K562 (cell line): ENCODE data around the gene NEDD4L. TPM values are rescaled to one million over a fixed set of nuclear protein-coding genes. Genes with fewer than 3 reads are reported as not detected.

Experiments
- ATAC-seq: fragments of 200-7000 bp; cut with Tn5 transposase; 3 replicates; pipeline ENCODE4 v1.9.1; 2020; ENCODE audit warnings: moderate library complexity
- BruUV-seq: library from RNA; stranded (reverse); fragments of 400-500 nt; replicated peaks from 2 replicates; lab custom pipeline; 2021; lab: Mats Ljungman, UMichigan
- CTCF ChIA-PET: fragments of 300-600 bp; formaldehyde crosslinking; extraction: SDS; loops from one replicate; lab custom pipeline; 2021; ENCODE audit warnings: low intra/inter-chr PET ratio; lab: Yijun Ruan, JAX
- POLR2A ChIA-PET: fragments of 300-600, 350-650 bp; sonication (Branson Sonifier 250); formaldehyde crosslinking; extraction: SDS; loops from one replicate; lab custom pipeline; 2021; ENCODE audit warnings: antibody characterized with exemption, inconsistent platforms; lab: Yijun Ruan, JAX
- DNase-seq, 4 experiments: peaks; one replicate each; pipeline versions ENCODE4 v3.0.0 to v3.0.0-alpha.2; 2011 to 2018; ENCODE audit warnings: low spot score in 3 of 4, mixed read lengths in 3 of 4; ENCODE audit errors: extremely low read depth in 1 of 4
- FAIRE-seq: peaks from 2 replicates; lab custom pipeline; 2011; peaks lifted over from hg19 to GRCh38; lab: Jason Lieb, UNC
- H2AFZ ChIP-seq: 2 replicates; pipeline ENCODE4 v1.6.0; 2011; ENCODE audit warnings: low read depth, low read length, control low read depth, inconsistent platforms
- H3K27ac ChIP-seq: fragments of 200-600 bp; 3 replicates; pipeline ENCODE4 v1.8.0; 2011; ENCODE audit warnings: low read depth, mild to moderate bottlenecking, control low read depth, inconsistent platforms, low read length, moderate library complexity, mixed read lengths; ENCODE audit errors: extremely low read depth
- H3K27me3 ChIP-seq, 2 experiments: fragments of 300-600 bp in 1 of 2; 2 replicates in 1 of 2; 3 replicates in 1 of 2; pipeline versions ENCODE4 v1.6.0 to v1.8.0; 2011; ENCODE audit warnings: inconsistent platforms in 2 of 2, low read length in 2 of 2, mild to moderate bottlenecking in 1 of 2, mixed read lengths in 1 of 2, moderate library complexity in 1 of 2; ENCODE audit not compliant: control insufficient read depth in 2 of 2, insufficient read depth in 2 of 2
- H3K36me3 ChIP-seq: fragments of 300-600 bp; 3 replicates; pipeline ENCODE4 v1.8.0; 2011; ENCODE audit warnings: mild to moderate bottlenecking, low read length, inconsistent platforms; ENCODE audit not compliant: control insufficient read depth, insufficient read depth
- H3K4me1 ChIP-seq, 2 experiments: fragments of 200-600 bp in 1 of 2; replicated peaks in 1 of 2; 2 replicates in 1 of 2; 3 replicates in 1 of 2; pipeline versions ENCODE4 v1.5.1 to v1.8.0; 2011; ENCODE audit warnings: inconsistent platforms in 2 of 2, low read length in 2 of 2, mild to moderate bottlenecking in 1 of 2, mixed read lengths in 1 of 2, moderate library complexity in 1 of 2; ENCODE audit not compliant: control insufficient read depth in 2 of 2, insufficient read depth in 2 of 2
- H3K4me2 ChIP-seq: 2 replicates; pipeline ENCODE4 v1.6.1; 2011; ENCODE audit warnings: low read length, control low read depth, inconsistent platforms, mixed read lengths; ENCODE audit not compliant: insufficient read depth
- H3K4me3 ChIP-seq: fragments of 200-600 bp; sonication (generic), shearing (Covaris generic); 2 replicates; pipeline ENCODE4 v1.5.1; 2016; ENCODE audit warnings: control low read depth, inconsistent platforms
- H3K79me2 ChIP-seq: fragments of 200-600 bp; 3 replicates; pipeline ENCODE4 v1.8.0; 2011; ENCODE audit warnings: low read length, inconsistent platforms; ENCODE audit not compliant: control insufficient read depth, insufficient read depth
- H3K9ac ChIP-seq, 2 experiments: 2 replicates each; pipeline versions ENCODE4 v1.6.0 to v1.6.1; 2011; ENCODE audit warnings: low read depth in 2 of 2, low read length in 2 of 2, control low read depth in 1 of 2, inconsistent platforms in 1 of 2, mild to moderate bottlenecking in 1 of 2, mixed read lengths in 1 of 2; ENCODE audit not compliant: insufficient read depth in 1 of 2
- H3K9me1 ChIP-seq: one replicate; pipeline ENCODE4 v1.6.0; 2011; ENCODE audit warnings: inconsistent platforms, mild to moderate bottlenecking, low read length, moderate library complexity; ENCODE audit not compliant: control insufficient read depth, insufficient read depth
- H3K9me3 ChIP-seq: replicated peaks from 2 replicates; pipeline ENCODE4 v1.5.1; 2011; ENCODE audit warnings: low read depth, low read length, inconsistent platforms; ENCODE audit not compliant: control insufficient read depth, insufficient read depth
- H4K20me1 ChIP-seq: replicated peaks from 2 replicates; pipeline ENCODE4 v1.6.1; 2011; ENCODE audit warnings: low read length, inconsistent platforms, mixed read lengths; ENCODE audit not compliant: control insufficient read depth, insufficient read depth
- DPF2 ChIP-seq: fragments of 450-650 bp; IDR thresholded peaks from 2 replicates; pipeline ENCODE4 v1.6.1; 2016
- FOXA3 ChIP-seq, 2 experiments: fragments of 450-650 bp in 1 of 2; sonication (generic) in 1 of 2; formaldehyde crosslinking; IDR thresholded peaks in 1 of 2; conservative IDR thresholded peaks in 1 of 2; 2 replicates each; pipeline versions ENCODE4 v1.4.0 to v1.8.0; 2020 to 2022; ENCODE audit warnings: mild to moderate bottlenecking in 2 of 2, missing genetic modification reagents in 1 of 2
- FOXP1 ChIP-seq: sonication (generic); formaldehyde crosslinking; IDR thresholded peaks from 2 replicates; pipeline ENCODE4 v1.8.0; 2022; ENCODE audit warnings: mild to moderate bottlenecking, missing genetic modification reagents
- JUND ChIP-seq, 2 experiments: IDR thresholded peaks; 2 replicates in 1 of 2; 3 replicates in 1 of 2; pipeline ENCODE4 v1.6.1; 2011; ENCODE audit warnings: borderline replicate concordance in 2 of 2, low read depth in 2 of 2, low read length in 2 of 2, improper control_type of control experiment in 1 of 2, missing biosample characterization in 1 of 2, missing genetic modification characterization in 1 of 2, missing genetic modification reagents in 1 of 2
- L3MBTL2 ChIP-seq: fragments of 450-650 bp; IDR thresholded peaks from 2 replicates; pipeline ENCODE4 v1.6.1; 2016; ENCODE audit warnings: mild to moderate bottlenecking, moderate library complexity
- MAFK ChIP-seq: IDR thresholded peaks from 2 replicates; pipeline ENCODE4 v1.6.1; 2011; ENCODE audit warnings: low read length, improper control_type of control experiment
- MTA3 ChIP-seq: fragments of 450-650 bp; formaldehyde crosslinking; IDR thresholded peaks from 2 replicates; pipeline ENCODE4 v1.6.1; 2017; ENCODE audit warnings: mild to moderate bottlenecking, borderline replicate concordance
- NR3C1 ChIP-seq: sonication (generic); formaldehyde crosslinking; IDR thresholded peaks from 2 replicates; pipeline ENCODE4 v1.8.1; 2022; ENCODE audit warnings: missing genetic modification reagents
- SOX6 ChIP-seq: fragments of 450-650 bp; IDR thresholded peaks from 2 replicates; pipeline ENCODE4 v1.6.1; 2014; ENCODE audit warnings: mild to moderate bottlenecking
- THRB ChIP-seq: fragments of 450-650 bp; formaldehyde crosslinking; conservative IDR thresholded peaks from 2 replicates; pipeline ENCODE4 v1.4.0; 2022; ENCODE audit warnings: mild to moderate bottlenecking, missing genetic modification characterization
- TRIM24 ChIP-seq, 2 experiments: fragments of 450-650 bp; IDR thresholded peaks; 2 replicates each; pipeline ENCODE4 v1.6.1; 2016
- ZNF431 ChIP-seq: sonication (generic); formaldehyde crosslinking; IDR thresholded peaks from 2 replicates; pipeline ENCODE4 v1.8.0; 2022; ENCODE audit warnings: mild to moderate bottlenecking, missing genetic modification reagents
- WGBS: fragments of 100-300 bp; shearing (Covaris generic); methylation state at CpG from one replicate; pipeline ENCODE4 v1.1.6; 2016; ENCODE audit warnings: low coverage, mixed read lengths; ENCODE audit not compliant: insufficient coverage; ENCODE audit errors: missing lambda C conversion rate; 5-methylcytosine and 5-hydroxymethylcytosine counted together
- in situ Hi-C: fragments of 300-500 bp; cut with MboI; formaldehyde crosslinking; loops from 4 replicates; pipeline ENCODE4 v1.15.0; 2018; ENCODE audit warnings: inconsistent platforms, mixed read lengths
- intact Hi-C: fragments of 100-400 bp; cut with micrococcal nuclease; formaldehyde crosslinking; loops from 2 replicates; pipeline ENCODE4 v1.14.2; 2022
- polyA plus RNA-seq, 8 experiments: library from polyadenylated mRNA; depleted of rRNA in 4 of 8; stranded (reverse) in 5 of 8; unstranded in 3 of 8; fragments of >200 nt; fragmentation: Nextera tagmentation in 2 of 8; fragmentation: Illumina TruSeq in 1 of 8; extraction: Ambion mirVana in 2 of 8; extraction: Trizol in 1 of 8; gene quantifications; 2 replicates each; pipeline versions ENCODE4 v1.2.1 to v1.2.3, GENCODE V29; 2011 to 2014; ENCODE audit warnings: inconsistent platforms in 1 of 8, missing spikeins in 1 of 8
- total RNA-seq, 7 experiments: library from RNA; depleted of rRNA in 6 of 7; stranded (reverse); fragments of >200 nt in 6 of 7; fragmentation: Illumina TruSeq in 2 of 7; extraction: Trizol in 2 of 7; gene quantifications; 2 replicates each; pipeline versions ENCODE4 v1.2.1 to v1.2.3, GENCODE V29; 2011 to 2021; ENCODE audit warnings: low replicate concordance in 1 of 7
- TF ChIP-seq, protein P1 (sequence below): IDR thresholded peaks from 3 replicates; pipeline ENCODE4 v1.6.1; 2011; ENCODE audit warnings: borderline replicate concordance, mild to moderate bottlenecking; ENCODE audit not compliant: insufficient read length, insufficient read depth
- TF ChIP-seq, protein P2 (sequence below): fragments of 250-450 bp; sonication (Bioruptor Pico); IDR thresholded peaks from 2 replicates; pipeline ENCODE4 v1.8.0; 2022; ENCODE audit warnings: inconsistent platforms
- TF ChIP-seq, protein P3 (sequence below), 2 experiments: fragments of 450-650 bp in 1 of 2; sonication (generic) in 1 of 2; formaldehyde crosslinking in 1 of 2; IDR thresholded peaks in 1 of 2; conservative IDR thresholded peaks in 1 of 2; 2 replicates each; pipeline versions ENCODE4 v1.6.1 to v1.8.1; 2016 to 2023; ENCODE audit warnings: mild to moderate bottlenecking in 2 of 2, moderate library complexity in 2 of 2, inconsistent platforms in 1 of 2, missing genetic modification reagents in 1 of 2

Gene NEDD4L
- total and polyA plus RNA-seq, 9 of the 15 experiments (the other 6 are each of a cell fraction or from before 2014, with no cell fraction given) = 8.1 to 33.4 (median 19.9) TPM

GRCh38 chr18:58027341-58027740 lies 16.7 kb upstream of the NEDD4L start (continued):
- TF ChIP-seq DPF2 = no peak
- no peak for TF ChIP-seq ZNF431 (CRISPR knock-in tag)
- TF ChIP-seq L3MBTL2 = peak; percentile 83
- 0 out of 2 replicates have a peak, but pooled peaks have one; percentile 29 for TF ChIP-seq FOXP1 (CRISPR knock-in tag)
- no peak for TF ChIP-seq JUND (IDR thresholded peaks at IDR 0.05; ENCODE audit: borderline replicate concordance, low read depth, low read length)
- no peak for TF ChIP-seq JUND (tag; IDR thresholded peaks at IDR 0.05; ENCODE audit: borderline replicate concordance, low read depth, low read length)
- no peak for TF ChIP-seq MTA3
- TF ChIP-seq FOXA3 (CRISPR knock-in tag; conservative IDR thresholded peaks at IDR 0.05 in 1 of 2, IDR thresholded peaks at IDR 0.05 in 1 of 2) = 0 out of 4 replicates have a peak, but pooled peaks of 1 of the 2 experiments have one; percentile 12
- TF ChIP-seq, protein P1, sequence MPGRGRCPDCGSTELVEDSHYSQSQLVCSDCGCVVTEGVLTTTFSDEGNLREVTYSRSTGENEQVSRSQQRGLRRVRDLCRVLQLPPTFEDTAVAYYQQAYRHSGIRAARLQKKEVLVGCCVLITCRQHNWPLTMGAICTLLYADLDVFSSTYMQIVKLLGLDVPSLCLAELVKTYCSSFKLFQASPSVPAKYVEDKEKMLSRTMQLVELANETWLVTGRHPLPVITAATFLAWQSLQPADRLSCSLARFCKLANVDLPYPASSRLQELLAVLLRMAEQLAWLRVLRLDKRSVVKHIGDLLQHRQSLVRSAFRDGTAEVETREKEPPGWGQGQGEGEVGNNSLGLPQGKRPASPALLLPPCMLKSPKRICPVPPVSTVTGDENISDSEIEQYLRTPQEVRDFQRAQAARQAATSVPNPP = no peak
- no peak for TF ChIP-seq SOX6

- no TSS peak for BruUV-seq
- no peak for FAIRE-seq
- H3K9me1 ChIP-seq = no peaks in the 10 kb centered on the region
- no peak overlapping the region for H2AFZ ChIP-seq
- ChIA-PET CTCF (no interaction called here), POLR2A (no interaction called here)
- no peak for DNase-seq
- no peaks in the 10 kb centered on the region for H3K79me2 ChIP-seq
- no peak overlapping the region for H3K9ac ChIP-seq
- intact Hi-C loops (no loop called here), in situ Hi-C loops (no loop called here)
- H3K4me2 ChIP-seq = no peak overlapping the region; the same call in 1 of the 2 replicates
- H3K9me3 ChIP-seq = no peaks in the 10 kb centered on the region
- no peak overlapping the region for H3K4me3 ChIP-seq
- H3K27ac ChIP-seq = no peak overlapping the region
- no peaks in the 10 kb centered on the region for H3K27me3 ChIP-seq
- peak; percentile 54 for ATAC-seq
- H3K36me3 ChIP-seq = no peaks in the 10 kb centered on the region
- peaks cover 0 to 16% of the 10 kb centered on the region in 2 experiments; a peak in 2 of 5 replicates for H3K4me1 ChIP-seq
- WGBS = 34% methylated on average over 4 of the region's 4 CpGs
- H4K20me1 ChIP-seq = no peaks in the 10 kb centered on the region
- peak; percentile 52 to 74; a peak in 1 of 4 replicates for TF ChIP-seq TRIM24 (IDR thresholded peaks at IDR 0.05)
- TF ChIP-seq MAFK = no peak
- TF ChIP-seq, protein P2, sequence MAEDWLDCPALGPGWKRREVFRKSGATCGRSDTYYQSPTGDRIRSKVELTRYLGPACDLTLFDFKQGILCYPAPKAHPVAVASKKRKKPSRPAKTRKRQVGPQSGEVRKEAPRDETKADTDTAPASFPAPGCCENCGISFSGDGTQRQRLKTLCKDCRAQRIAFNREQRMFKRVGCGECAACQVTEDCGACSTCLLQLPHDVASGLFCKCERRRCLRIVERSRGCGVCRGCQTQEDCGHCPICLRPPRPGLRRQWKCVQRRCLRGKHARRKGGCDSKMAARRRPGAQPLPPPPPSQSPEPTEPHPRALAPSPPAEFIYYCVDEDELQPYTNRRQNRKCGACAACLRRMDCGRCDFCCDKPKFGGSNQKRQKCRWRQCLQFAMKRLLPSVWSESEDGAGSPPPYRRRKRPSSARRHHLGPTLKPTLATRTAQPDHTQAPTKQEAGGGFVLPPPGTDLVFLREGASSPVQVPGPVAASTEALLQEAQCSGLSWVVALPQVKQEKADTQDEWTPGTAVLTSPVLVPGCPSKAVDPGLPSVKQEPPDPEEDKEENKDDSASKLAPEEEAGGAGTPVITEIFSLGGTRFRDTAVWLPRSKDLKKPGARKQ (CRISPR knock-in tag) = no peak
- no peak for TF ChIP-seq THRB (CRISPR knock-in tag)
- TF ChIP-seq, protein P3, sequence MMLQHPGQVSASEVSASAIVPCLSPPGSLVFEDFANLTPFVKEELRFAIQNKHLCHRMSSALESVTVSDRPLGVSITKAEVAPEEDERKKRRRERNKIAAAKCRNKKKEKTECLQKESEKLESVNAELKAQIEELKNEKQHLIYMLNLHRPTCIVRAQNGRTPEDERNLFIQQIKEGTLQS (IDR thresholded peaks at IDR 0.05) = peak; percentile 88
- TF ChIP-seq, protein P3 (CRISPR knock-in tag; conservative IDR thresholded peaks at IDR 0.05) = no peak
- TF ChIP-seq NR3C1 (CRISPR knock-in tag) = no peak
Observed at GRCh38 chr18:58028109-58028784, 15.8 kb upstream of the NEDD4L start.
